Endodermal cell (in vitro differentiated cells): Measurements from ENCODE around the gene NFX1. TPM values are rescaled to one million over a fixed set of nuclear protein-coding genes. Genes with fewer than 3 reads are reported as not detected.

Experiments used
- DNase-seq: peaks from one replicate; pipeline ENCODE4 v3.0.0-alpha.2; 2017
- H3K27ac ChIP-seq: 2 replicates; pipeline ENCODE4 v1.5.1; 2013; ENCODE audit warnings: mild to moderate bottlenecking, low read depth, low read length, moderate library complexity
- H3K27me3 ChIP-seq: 2 replicates; pipeline ENCODE4 v1.6.1; 2013; ENCODE audit warnings: mild to moderate bottlenecking, low read length, moderate library complexity; ENCODE audit not compliant: insufficient read depth, control insufficient read depth, poor library complexity, severe bottlenecking
- H3K36me3 ChIP-seq: 2 replicates; pipeline ENCODE4 v1.7.0; 2013; ENCODE audit warnings: mild to moderate bottlenecking, low read length, moderate library complexity; ENCODE audit not compliant: control insufficient read depth, insufficient read depth
- H3K4me1 ChIP-seq: one replicate; pipeline ENCODE4 v1.7.0; 2013; ENCODE audit warnings: low read length; ENCODE audit not compliant: control insufficient read depth, insufficient read depth
- H3K4me3 ChIP-seq: 2 replicates; pipeline ENCODE4 v1.5.1; 2013; ENCODE audit warnings: mild to moderate bottlenecking, low read length, moderate library complexity
- H3K9ac ChIP-seq: 2 replicates; pipeline ENCODE4 v1.6.1; 2013; ENCODE audit warnings: mild to moderate bottlenecking, low read length, moderate library complexity; ENCODE audit not compliant: poor library complexity, severe bottlenecking; ENCODE audit errors: extremely low read depth
- H3K9me3 ChIP-seq: 2 replicates; pipeline ENCODE4 v1.6.1; 2013; ENCODE audit warnings: mild to moderate bottlenecking, low read length, moderate library complexity; ENCODE audit not compliant: control insufficient read depth
- H3K27ac Mint-ChIP-seq: 2 replicates; pipeline ENCODE4 v1.8.0; 2020; ENCODE audit warnings: mixed read lengths
- H3K27me3 Mint-ChIP-seq: 2 replicates; pipeline ENCODE4 v1.8.0; 2021; ENCODE audit warnings: mild to moderate bottlenecking, mixed read lengths; ENCODE audit not compliant: insufficient read depth
- H3K36me3 Mint-ChIP-seq: 2 replicates; pipeline ENCODE4 v1.8.0; 2020; ENCODE audit warnings: low read depth, mixed read lengths
- H3K4me1 Mint-ChIP-seq: 2 replicates; pipeline ENCODE4 v1.8.0; 2020; ENCODE audit warnings: mixed read lengths
- H3K4me3 Mint-ChIP-seq: 2 replicates; pipeline ENCODE4 v1.8.0; 2020; ENCODE audit warnings: mild to moderate bottlenecking, moderate library complexity, mixed read lengths
- H3K9me3 Mint-ChIP-seq: 2 replicates; pipeline ENCODE4 v1.8.0; 2020; ENCODE audit warnings: mild to moderate bottlenecking, mixed read lengths
- CTCF ChIP-seq: fragments of 200-600 bp; sonication (generic); conservative IDR thresholded peaks from 2 replicates; pipeline ENCODE4 v1.5.0; 2021; ENCODE audit warnings: antibody characterized with exemption, mild to moderate bottlenecking
- WGBS, 2 experiments: methylation state at CpG; one replicate each; pipeline versions ENCODE4 v1.1.5 to v1.1.7; 2013; ENCODE audit warnings: missing lambda C conversion rate in 2 of 2, mixed read lengths in 1 of 2; ENCODE audit not compliant: insufficient coverage in 1 of 2, insufficient read length in 1 of 2; 5-methylcytosine and 5-hydroxymethylcytosine counted together
- total RNA-seq, 2 donors: library from RNA; stranded (reverse); fragmentation: NEBNext Ultra II Directional in 1 of 2; extraction: Animal tissue kit (Norgen Biotek cat#: 25700) in 1 of 2; gene quantifications; 2 replicates in 1 of 2; 3 replicates in 1 of 2; pipeline ENCODE4 v1.2.1, GENCODE V29; 2021

Gene NFX1
- total RNA-seq, 2 donors from 2014 or later: 23.1 to 24.0 TPM

GRCh38 chr9:33273972-33274328 is 16.4 kb upstream of the NFX1 start:
- no peak overlapping the region for H3K9ac ChIP-seq
- no peaks in the 10 kb centered on the region for H3K9me3 Mint-ChIP-seq
- H3K27ac ChIP-seq: no peak overlapping the region
- H3K36me3 Mint-ChIP-seq: peaks cover 66% of the 10 kb centered on the region
- H3K9me3 ChIP-seq: no peaks in the 10 kb centered on the region
- WGBS, 2 experiments: 95 to 100% methylated on average over 1 to 2 of the region's 2 CpGs
- H3K4me3 ChIP-seq: no peak overlapping the region
- H3K4me3 Mint-ChIP-seq: no peak overlapping the region
- no peaks in the 10 kb centered on the region for H3K4me1 ChIP-seq
- DNase-seq: no peak
- no peaks in the 10 kb centered on the region for H3K27me3 Mint-ChIP-seq
- H3K4me1 Mint-ChIP-seq: no peaks in the 10 kb centered on the region
- H3K27me3 ChIP-seq: no peaks in the 10 kb centered on the region
- H3K27ac Mint-ChIP-seq: no peak overlapping the region
- peaks cover 76% of the 10 kb centered on the region for H3K36me3 ChIP-seq
- TF ChIP-seq CTCF: no peak

DNA sequence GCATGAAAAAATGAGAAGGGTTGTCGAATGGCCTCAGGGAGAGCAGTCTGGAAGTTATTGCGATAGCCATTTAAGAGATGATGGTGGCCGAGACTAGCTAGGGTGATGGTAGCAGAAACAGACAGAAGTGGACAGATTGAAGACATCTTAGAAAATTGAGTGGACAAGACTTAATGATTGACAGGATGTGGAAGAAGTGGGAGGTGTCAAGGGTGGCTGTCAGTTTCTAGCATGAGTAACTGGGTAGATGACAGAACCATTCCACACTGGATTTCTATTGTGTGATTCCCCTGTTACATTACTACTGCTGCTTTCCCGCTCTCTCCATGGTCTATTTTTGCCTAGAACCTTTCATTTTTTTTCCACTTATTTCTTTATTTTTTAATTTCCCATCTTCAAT is 12.8 kb upstream of the NFX1 start:
- Histone ChIP-seq H3K4me1 (no peaks in the 10 kb centered on the region), H3K36me3 (peaks cover 85% of the 10 kb centered on the region), H3K9me3 (no peaks in the 10 kb centered on the region), H3K27ac (no peak overlapping the region), H3K4me3 (no peak overlapping the region), H3K27me3 (no peaks in the 10 kb centered on the region), H3K9ac (no peak overlapping the region)
- no peak for TF ChIP-seq CTCF
- no peak overlapping the region for H3K4me3 Mint-ChIP-seq
- DNase-seq: no peak
- H3K27ac Mint-ChIP-seq: no peak overlapping the region
- 94 to 96% methylated on average over 4 of the region's 4 CpGs for WGBS, 2 experiments
- peaks cover 59% of the 10 kb centered on the region for H3K36me3 Mint-ChIP-seq
- H3K27me3 Mint-ChIP-seq: no peaks in the 10 kb centered on the region
- H3K4me1 Mint-ChIP-seq: no peaks in the 10 kb centered on the region
- H3K9me3 Mint-ChIP-seq: no peaks in the 10 kb centered on the region

DNA sequence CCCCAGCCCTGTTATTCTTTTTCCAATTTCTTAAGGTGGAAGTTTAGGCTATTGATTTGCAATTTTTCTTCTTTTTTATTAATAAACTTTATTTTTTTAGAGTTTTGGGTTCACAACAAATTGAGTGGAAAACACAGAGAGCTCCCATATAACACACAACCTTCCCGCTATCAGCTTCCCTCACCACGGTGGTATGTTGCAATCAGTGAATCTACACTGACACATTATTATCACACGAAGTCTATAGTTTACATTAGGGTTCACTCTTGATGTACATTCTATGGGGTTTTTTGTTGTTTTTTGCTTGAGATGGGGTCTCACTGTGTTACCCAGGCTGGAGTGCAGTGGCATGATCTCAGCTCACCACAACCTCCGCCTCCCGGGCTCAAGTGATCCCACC is 4.8 kb upstream of the NFX1 start:
- Histone ChIP-seq H3K36me3 (peaks cover 22% of the 10 kb centered on the region), H3K27me3 (no peaks in the 10 kb centered on the region), H3K4me1 (no peaks in the 10 kb centered on the region), H3K9me3 (no peaks in the 10 kb centered on the region), H3K27ac (no peak overlapping the region), H3K9ac (no peak overlapping the region), H3K4me3 (no peak overlapping the region)
- no peak for TF ChIP-seq CTCF
- no peak for DNase-seq
- H3K4me3 Mint-ChIP-seq: no peak overlapping the region
- no peaks in the 10 kb centered on the region for H3K9me3 Mint-ChIP-seq
- H3K4me1 Mint-ChIP-seq: no peaks in the 10 kb centered on the region
- WGBS, 2 experiments: 93 to 96% methylated on average over 4 to 5 of the region's 5 CpGs
- H3K27ac Mint-ChIP-seq: no peak overlapping the region
- peaks cover 5% of the 10 kb centered on the region for H3K36me3 Mint-ChIP-seq
- H3K27me3 Mint-ChIP-seq: no peaks in the 10 kb centered on the region
